Osteoblast (primary cell): Measurements from ENCODE around the gene TNF. TPM values are rescaled to one million over a fixed set of nuclear protein-coding genes. Genes with fewer than 3 reads are reported as not detected.

Experiments used
- DNase-seq: peaks from one replicate; pipeline ENCODE4 v3.0.0; 2011; ENCODE audit warnings: low spot score, mixed read lengths; ENCODE audit not compliant: insufficient read length; ENCODE audit errors: missing footprints
- H2AFZ ChIP-seq: 2 replicates; pipeline ENCODE4 v1.6.0; 2011; ENCODE audit warnings: mild to moderate bottlenecking, low read length
- H3K27ac ChIP-seq: 2 replicates; pipeline ENCODE4 v1.5.1; 2011; ENCODE audit warnings: mild to moderate bottlenecking, low read depth, low read length, moderate library complexity
- H3K27me3 ChIP-seq: 2 replicates; pipeline ENCODE4 v1.6.0; 2012; ENCODE audit warnings: mild to moderate bottlenecking, control low read depth, inconsistent platforms, low read length, moderate library complexity; ENCODE audit not compliant: insufficient read depth
- H3K36me3 ChIP-seq: 2 replicates; pipeline ENCODE4 v1.5.1; 2011; ENCODE audit warnings: mild to moderate bottlenecking, low read length, control low read depth, moderate library complexity; ENCODE audit not compliant: insufficient read depth
- H3K4me1 ChIP-seq: 2 replicates; pipeline ENCODE4 v1.5.1; 2011; ENCODE audit warnings: mild to moderate bottlenecking, low read length, control low read depth, moderate library complexity; ENCODE audit not compliant: insufficient read depth
- H3K4me2 ChIP-seq: 2 replicates; pipeline ENCODE4 v1.6.0; 2011; ENCODE audit warnings: mild to moderate bottlenecking, low read length; ENCODE audit not compliant: insufficient read depth
- H3K4me3 ChIP-seq: fragments of 200-600 bp; sonication (generic); 3 replicates; pipeline ENCODE4 v1.5.1; 2012; ENCODE audit warnings: mild to moderate bottlenecking, low read length, inconsistent platforms; ENCODE audit not compliant: insufficient read depth
- H3K79me2 ChIP-seq: 2 replicates; pipeline ENCODE4 v1.6.0; 2012; ENCODE audit warnings: mild to moderate bottlenecking, low read length, control low read depth, inconsistent platforms; ENCODE audit not compliant: insufficient read depth
- H3K9me3 ChIP-seq: 2 replicates; pipeline ENCODE4 v1.5.1; 2011; ENCODE audit warnings: low read depth, low read length, control low read depth
- H4K20me1 ChIP-seq: 2 replicates; pipeline ENCODE4 v1.6.0; 2012; ENCODE audit warnings: mild to moderate bottlenecking, low read length, control low read depth; ENCODE audit not compliant: insufficient read depth
- CTCF ChIP-seq: IDR thresholded peaks from 2 replicates; pipeline ENCODE4 v1.5.1; 2011; ENCODE audit warnings: mild to moderate bottlenecking, low read depth, low read length, moderate library complexity; ENCODE audit errors: extremely low read depth
- small RNA-seq: library from RNA; depleted of rRNA; stranded (forward); fragments of <200 nt; gene quantifications from one replicate; pipeline ENCODE3, GENCODE V24; 2012
- total RNA-seq: library from RNA; depleted of rRNA; stranded (reverse); fragments of >200 nt; gene quantifications from 2 replicates; pipeline ENCODE4 v1.2.3, GENCODE V29; 2012

The TNF gene
- total RNA-seq, 1 donor, result not detected

- Histone ChIP-seq H3K27ac (no peak overlapping the region), H2AFZ (no peak overlapping the region), H4K20me1 (peaks cover 52% of the 10 kb centered on the region), H3K4me3 (no peak overlapping the region), H3K4me1 (peaks cover 2% of the 10 kb centered on the region), H3K79me2 (peaks cover 84% of the 10 kb centered on the region), H3K9me3 (no peaks in the 10 kb centered on the region), H3K27me3 (no peaks in the 10 kb centered on the region), H3K36me3 (peaks cover 97% of the 10 kb centered on the region), H3K4me2 (no peak overlapping the region)
- no peak for TF ChIP-seq CTCF
- DNase-seq, result peak; percentile 26
Observed at GRCh38 chr6:31627690-31628287, 52.4 kb downstream of the TNF start.

Small RNA genes within 50 kb of the gene (small RNA-seq; reads per million reads assigned to genes)
- gene SNORA38 (62.0 reads per million, percentile 96 among the genes with 10 or more reads in this experiment), gene SNORD117 (410 reads per million, percentile 98 among the genes with 10 or more reads in this experiment), gene SNORD84 (not detected), gene UQCRHP1 (not detected)

Other genes starting within 250 kb of the TNF start
- 455 and 510 TPM in 2 replicates for gene HLA-B, start 218.4 kb upstream of the TNF start, total RNA-seq
- gene MICA, start 172.0 kb upstream of the TNF start, total RNA-seq, result 31.1 and 40.1 TPM in 2 replicates
- 12.7 and 14.1 TPM in 2 replicates for gene MICB, start 77.4 kb upstream of the TNF start, total RNA-seq
- not detected in 2 replicates for gene MCCD1, start 46.6 kb upstream of the TNF start, total RNA-seq
- gene DDX39B, start 33.6 kb upstream of the TNF start, total RNA-seq, result 240 and 262 TPM in 2 replicates
- 2.2 and 2.9 TPM in 2 replicates for gene ATP6V1G2, start 29.0 kb upstream of the TNF start, total RNA-seq
- 43.6 and 56.8 TPM in 2 replicates for gene NFKBIL1, start 28.0 kb upstream of the TNF start, total RNA-seq
- not detected in 2 replicates for gene LTA, start 3.3 kb upstream of the TNF start, total RNA-seq
- gene LTB, start 6.9 kb downstream of the TNF start, total RNA-seq, result 0.29 TPM in 1 of 2 replicates, not detected in the other
- 0.29 TPM in 1 of 2 replicates, not detected in the other for gene LST1, start 10.7 kb downstream of the TNF start, total RNA-seq
- gene NCR3, start 17.4 kb downstream of the TNF start, total RNA-seq, result not detected in 2 replicates
- 0.36 TPM in 1 of 2 replicates, not detected in the other for gene AIF1, start 39.7 kb downstream of the TNF start, total RNA-seq
- gene PRRC2A, start 45.1 kb downstream of the TNF start, total RNA-seq, result 49.2 and 52.2 TPM in 2 replicates
- gene BAG6, start 77.1 kb downstream of the TNF start, total RNA-seq, result 175 and 183 TPM in 2 replicates
- gene APOM, start 80.3 kb downstream of the TNF start, total RNA-seq, result 1.1 and 1.2 TPM in 2 replicates
- gene C6orf47, start 85.2 kb downstream of the TNF start, total RNA-seq, result 21.2 and 21.7 TPM in 2 replicates
- gene GPANK1, start 89.4 kb downstream of the TNF start, total RNA-seq, result 22.1 and 23.9 TPM in 2 replicates
- gene CSNK2B, start 90.5 kb downstream of the TNF start, total RNA-seq, result 124 and 150 TPM in 2 replicates
- 4.1 and 5.4 TPM in 2 replicates for gene LY6G5B, start 94.4 kb downstream of the TNF start, total RNA-seq
- gene LY6G5C, start 105.5 kb downstream of the TNF start, total RNA-seq, result 0.59 and 0.72 TPM in 2 replicates
- 41.0 and 43.4 TPM in 2 replicates for gene ABHD16A, start 127.8 kb downstream of the TNF start, total RNA-seq
- gene LY6G6F, start 131.3 kb downstream of the TNF start, total RNA-seq, result not detected in 2 replicates
- gene LY6G6D, start 139.8 kb downstream of the TNF start, total RNA-seq, result not detected in 2 replicates
- not detected in 2 replicates for gene LY6G6C, start 146.2 kb downstream of the TNF start, total RNA-seq
- gene MPIG6B, start 147.8 kb downstream of the TNF start, total RNA-seq, result not detected in 2 replicates
- gene DDAH2, start 153.7 kb downstream of the TNF start, total RNA-seq, result 96.6 and 97.5 TPM in 2 replicates
- 502 and 581 TPM in 2 replicates for gene CLIC1, start 161.0 kb downstream of the TNF start, total RNA-seq
- 12.4 and 13.0 TPM in 2 replicates for gene MSH5, start 164.4 kb downstream of the TNF start, total RNA-seq
- gene SAPCD1, start 187.1 kb downstream of the TNF start, total RNA-seq, result 0.59 and 1.4 TPM in 2 replicates
- 0.29 and 0.36 TPM in 2 replicates for gene VWA7, start 201.8 kb downstream of the TNF start, total RNA-seq
- 40.1 and 42.0 TPM in 2 replicates for gene VARS1, start 220.2 kb downstream of the TNF start, total RNA-seq
- gene LSM2, start 231.4 kb downstream of the TNF start, total RNA-seq, result 18.3 and 22.4 TPM in 2 replicates
- 0.29 and 0.72 TPM in 2 replicates for gene HSPA1L, start 239.7 kb downstream of the TNF start, total RNA-seq
- 33.3 and 36.9 TPM in 2 replicates for gene HSPA1A, start 240.0 kb downstream of the TNF start, total RNA-seq